ENCODE results near the gene GPR151. TPM values are rescaled to one million over a fixed set of nuclear protein-coding genes. Genes with fewer than 3 reads are reported as not detected.

GPR151 gene
- total RNA-seq, 1 donor from 2014 or later, result not detected

GRCh38 chr5:146515473-146516150, 378 bp downstream of the GPR151 start:
- FAIRE-seq, result peak; percentile 79
- H3K4me3 ChIP-seq (ENCODE audit: low read depth, low read length), result no peak overlapping the region
- TF ChIP-seq, protein P1, sequence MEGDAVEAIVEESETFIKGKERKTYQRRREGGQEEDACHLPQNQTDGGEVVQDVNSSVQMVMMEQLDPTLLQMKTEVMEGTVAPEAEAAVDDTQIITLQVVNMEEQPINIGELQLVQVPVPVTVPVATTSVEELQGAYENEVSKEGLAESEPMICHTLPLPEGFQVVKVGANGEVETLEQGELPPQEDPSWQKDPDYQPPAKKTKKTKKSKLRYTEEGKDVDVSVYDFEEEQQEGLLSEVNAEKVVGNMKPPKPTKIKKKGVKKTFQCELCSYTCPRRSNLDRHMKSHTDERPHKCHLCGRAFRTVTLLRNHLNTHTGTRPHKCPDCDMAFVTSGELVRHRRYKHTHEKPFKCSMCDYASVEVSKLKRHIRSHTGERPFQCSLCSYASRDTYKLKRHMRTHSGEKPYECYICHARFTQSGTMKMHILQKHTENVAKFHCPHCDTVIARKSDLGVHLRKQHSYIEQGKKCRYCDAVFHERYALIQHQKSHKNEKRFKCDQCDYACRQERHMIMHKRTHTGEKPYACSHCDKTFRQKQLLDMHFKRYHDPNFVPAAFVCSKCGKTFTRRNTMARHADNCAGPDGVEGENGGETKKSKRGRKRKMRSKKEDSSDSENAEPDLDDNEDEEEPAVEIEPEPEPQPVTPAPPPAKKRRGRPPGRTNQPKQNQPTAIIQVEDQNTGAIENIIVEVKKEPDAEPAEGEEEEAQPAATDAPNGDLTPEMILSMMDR (IDR thresholded peaks at IDR 0.05; ENCODE audit: insufficient read depth, low read length, severe bottlenecking), result no peak

DNA sequence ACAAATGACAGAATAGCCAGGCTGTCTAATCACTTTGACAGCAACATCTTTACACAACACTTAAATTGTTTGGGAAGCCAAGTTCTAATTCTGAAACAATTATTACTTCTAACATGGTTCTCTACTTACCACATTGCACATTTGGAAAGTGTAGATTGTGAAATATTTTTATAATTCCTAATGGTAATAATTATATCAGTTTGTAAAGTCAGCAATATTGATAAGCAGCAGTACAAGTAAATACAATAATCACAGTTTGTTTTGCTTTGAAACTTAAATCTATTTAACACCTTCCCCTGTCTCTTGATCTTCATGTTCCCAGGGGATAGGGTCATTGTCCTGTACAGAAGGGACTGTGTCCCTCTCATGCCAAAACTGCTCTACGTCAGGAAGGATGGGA, 1.4 kb downstream of the GPR151 start:
- DNase-seq (ENCODE audit: low read depth) (no peak), FAIRE-seq (no peak)
- H3K27me3 ChIP-seq (ENCODE audit: control insufficient read depth, insufficient read depth, low read length), result no peaks in the 10 kb centered on the region
- H3K36me3 ChIP-seq (ENCODE audit: control insufficient read depth, insufficient read depth, low read length), result peaks cover 3% of the 10 kb centered on the region
- TF ChIP-seq, protein P1 (IDR thresholded peaks at IDR 0.05; ENCODE audit: insufficient read depth, low read length, severe bottlenecking), result no peak
- H3K4me3 ChIP-seq (ENCODE audit: low read depth, low read length), result no peak overlapping the region

More at GRCh38 chr5:146515473-146516150, 378 bp downstream of the GPR151 start:
- no peaks in the 10 kb centered on the region for H3K27me3 ChIP-seq (ENCODE audit: control insufficient read depth, insufficient read depth, low read length)
- DNase-seq (ENCODE audit: low read depth), result no peak
- peaks cover 1% of the 10 kb centered on the region for H3K36me3 ChIP-seq (ENCODE audit: control insufficient read depth, insufficient read depth, low read length)

- Histone ChIP-seq H3K27me3 (ENCODE audit: control insufficient read depth, insufficient read depth, low read length) (no peaks in the 10 kb centered on the region), H3K4me3 (ENCODE audit: low read depth, low read length) (no peak overlapping the region), H3K36me3 (ENCODE audit: control insufficient read depth, insufficient read depth, low read length) (peaks cover 3% of the 10 kb centered on the region)
- FAIRE-seq (no peak), DNase-seq (ENCODE audit: low read depth) (no peak)
- TF ChIP-seq, protein P1 (IDR thresholded peaks at IDR 0.05; ENCODE audit: insufficient read depth, low read length, severe bottlenecking), result no peak
Measured at GRCh38 chr5:146513462-146513861, 2.5 kb downstream of the GPR151 start.

DNA sequence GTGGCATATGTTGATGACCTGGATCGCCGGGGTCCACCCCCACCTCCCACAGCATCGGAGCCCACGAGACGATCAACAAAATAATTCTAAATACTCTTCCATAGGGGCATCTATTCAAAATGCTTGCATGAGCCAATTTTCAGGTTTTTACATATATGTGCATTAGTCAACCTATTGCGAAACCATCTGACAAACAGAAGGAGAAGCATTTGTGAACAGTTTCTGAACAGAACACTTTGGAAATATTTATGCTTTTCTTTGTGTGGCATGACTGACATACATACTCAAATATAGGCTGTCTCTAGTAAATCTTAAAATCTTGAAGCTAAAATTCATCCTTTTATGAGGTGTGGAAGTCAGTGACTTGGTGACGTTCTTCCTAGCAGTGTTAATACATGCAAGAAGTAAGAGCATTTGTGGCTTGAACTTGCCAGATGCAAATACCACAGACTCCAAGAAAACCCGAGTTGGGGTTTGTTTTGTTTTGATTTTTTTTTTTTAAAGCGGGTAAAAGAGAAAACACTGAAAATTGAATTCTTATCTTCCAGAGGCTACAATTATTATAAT, 5.3 kb downstream of the GPR151 start:
- DNase-seq (ENCODE audit: low read depth) (peak; percentile 75), FAIRE-seq (no peak)
- Histone ChIP-seq H3K27me3 (ENCODE audit: control insufficient read depth, insufficient read depth, low read length) (no peaks in the 10 kb centered on the region), H3K4me3 (ENCODE audit: low read depth, low read length) (no peak overlapping the region), H3K36me3 (ENCODE audit: control insufficient read depth, insufficient read depth, low read length) (peaks cover 6% of the 10 kb centered on the region)
- TF ChIP-seq, protein P1 (IDR thresholded peaks at IDR 0.05; ENCODE audit: insufficient read depth, low read length, severe bottlenecking), result no peak

DNA sequence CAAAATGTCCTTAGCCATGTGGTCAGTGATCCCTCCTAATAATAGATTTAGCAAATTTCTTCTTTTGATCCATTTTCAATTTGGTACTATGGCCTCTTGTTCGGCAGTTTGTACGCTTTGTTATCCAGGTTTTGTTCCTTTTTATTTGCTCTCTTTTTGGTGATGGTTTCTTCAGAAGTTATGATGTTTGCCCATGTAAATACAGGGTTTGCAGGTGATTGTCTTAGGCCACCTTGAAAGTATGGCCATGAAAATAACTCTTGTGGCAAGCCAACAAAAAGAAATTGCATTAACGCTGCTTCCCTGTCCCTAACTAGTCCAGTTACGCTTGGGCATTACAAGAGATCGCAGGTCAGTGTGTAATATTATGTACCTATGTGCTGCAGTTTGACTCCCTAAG, 8.6 kb downstream of the GPR151 start:
- TF ChIP-seq, protein P1 (IDR thresholded peaks at IDR 0.05; ENCODE audit: insufficient read depth, low read length, severe bottlenecking), result no peak
- H3K36me3 ChIP-seq (ENCODE audit: control insufficient read depth, insufficient read depth, low read length), result peaks cover 8% of the 10 kb centered on the region
- H3K27me3 ChIP-seq (ENCODE audit: control insufficient read depth, insufficient read depth, low read length), result no peaks in the 10 kb centered on the region
- DNase-seq (ENCODE audit: low read depth), result no peak
- no peak overlapping the region for H3K4me3 ChIP-seq (ENCODE audit: low read depth, low read length)
- FAIRE-seq, result no peak

Data from bronchial epithelial cell (primary cell).